ENCODE measurements around the gene NUP43. TPM values are rescaled to one million over a fixed set of nuclear protein-coding genes. Genes with fewer than 3 reads are reported as not detected.
"Not testable (repeated sequence)": the region's sequence is repeated elsewhere in the genome, so short reads cannot be mapped to it uniquely, and the experiment has no call there.

Gene NUP43
- total RNA-seq, 1 donor from 2014 or later: 29.3 TPM

DNA sequence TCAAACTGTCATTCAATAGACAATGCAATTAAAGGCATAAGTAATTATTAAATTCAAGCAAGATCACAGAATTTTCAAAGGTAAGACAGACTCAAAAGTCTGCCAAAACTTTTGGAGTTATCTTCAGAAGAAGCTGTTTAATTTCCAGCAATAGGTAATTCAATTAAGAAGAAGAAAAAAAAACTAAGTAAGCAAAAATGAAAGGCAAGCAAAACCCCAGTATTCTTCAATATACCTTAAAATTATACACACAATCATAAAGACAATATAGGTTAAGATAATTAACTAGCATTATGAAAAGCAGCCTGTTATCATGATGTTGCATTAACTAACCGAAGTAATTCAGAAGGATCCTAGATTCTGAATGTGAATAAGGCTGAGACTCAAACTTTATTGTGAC, 31.9 kb downstream of the NUP43 start:
- DNase-seq: no peak
- no peak for ATAC-seq (ENCODE audit: poor library complexity)
- intact Hi-C loops (cut with DNase I): no loop called here

DNA sequence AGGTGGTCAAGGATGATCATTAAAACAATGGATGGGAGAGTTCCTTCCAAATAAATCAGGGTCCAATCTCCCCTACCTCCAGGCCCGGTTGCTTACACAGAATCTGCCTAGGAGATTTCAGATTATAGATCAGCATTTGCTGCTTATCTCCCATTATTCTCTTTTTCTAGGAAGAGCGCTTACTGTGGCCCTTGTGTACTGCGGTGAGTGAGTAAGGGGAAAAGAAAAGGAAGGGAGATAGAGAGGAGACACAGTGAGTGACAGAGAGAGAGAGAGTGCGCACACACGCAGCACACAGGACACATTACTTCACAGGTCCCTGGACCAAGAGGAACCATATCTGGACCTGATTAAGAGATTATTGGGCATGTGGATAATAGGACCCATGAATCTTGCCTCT, 34.6 kb downstream of the NUP43 start:
- DNase-seq (no peak), ATAC-seq (ENCODE audit: poor library complexity) (no peak)
- intact Hi-C loops (cut with DNase I): no loop called here

- ATAC-seq (ENCODE audit: poor library complexity) (no peak), DNase-seq (no peak)
- intact Hi-C loops (cut with DNase I): no loop called here
These were observed 44.6 kb downstream of the NUP43 start for GRCh38 chr6:149701714-149702113.

DNA sequence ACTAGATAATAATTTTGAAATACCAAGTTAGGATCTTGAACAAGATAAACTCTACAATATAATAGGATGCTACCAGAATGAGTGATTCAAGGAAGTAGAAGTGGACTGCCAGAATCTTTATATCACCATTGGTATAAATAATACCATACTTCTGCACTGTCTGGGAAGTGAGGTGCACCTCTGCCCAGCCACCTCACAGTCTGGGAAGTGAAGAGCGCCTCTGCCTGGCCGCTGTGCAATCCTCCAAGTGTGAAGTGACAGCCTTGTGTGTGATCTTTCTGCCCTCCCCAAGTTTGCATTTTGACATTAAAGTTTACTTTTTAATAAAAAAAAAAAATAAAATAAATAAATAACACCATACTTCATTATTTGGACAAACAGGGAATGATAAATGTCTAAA, 47.2 kb downstream of the NUP43 start:
- DNase-seq (no peak), ATAC-seq (ENCODE audit: poor library complexity) (no peak)
- intact Hi-C loops (cut with DNase I): no loop called here

- ATAC-seq (ENCODE audit: poor library complexity): no peak
- intact Hi-C loops (cut with DNase I): no loop called here
- no peak for DNase-seq
These were observed 48.2 kb downstream of the NUP43 start for GRCh38 chr6:149698175-149698574.

GRCh38 chr6:149696901-149697300, 49.4 kb downstream of the NUP43 start:
- intact Hi-C loops (cut with DNase I): no loop called here
- DNase-seq (no peak), ATAC-seq (ENCODE audit: poor library complexity) (no peak)

- ATAC-seq (ENCODE audit: poor library complexity): no peak
These were observed 51.4 kb downstream of the NUP43 start for GRCh38 chr6:149694921-149695320.

GRCh38 chr6:149691201-149691600, 55.1 kb downstream of the NUP43 start:
- intact Hi-C loops (cut with DNase I): no loop called here
- ATAC-seq (ENCODE audit: poor library complexity): no peak
- no peak for DNase-seq

More at GRCh38 chr6:149694921-149695320, 51.4 kb downstream of the NUP43 start:
- no peak for DNase-seq
- intact Hi-C loops (cut with DNase I): no loop called here

- intact Hi-C loops (cut with DNase I): no loop called here
- no peak for DNase-seq
- ATAC-seq (ENCODE audit: poor library complexity): peak; percentile 42
These were observed 60.1 kb downstream of the NUP43 start for GRCh38 chr6:149686230-149686629.

DNA sequence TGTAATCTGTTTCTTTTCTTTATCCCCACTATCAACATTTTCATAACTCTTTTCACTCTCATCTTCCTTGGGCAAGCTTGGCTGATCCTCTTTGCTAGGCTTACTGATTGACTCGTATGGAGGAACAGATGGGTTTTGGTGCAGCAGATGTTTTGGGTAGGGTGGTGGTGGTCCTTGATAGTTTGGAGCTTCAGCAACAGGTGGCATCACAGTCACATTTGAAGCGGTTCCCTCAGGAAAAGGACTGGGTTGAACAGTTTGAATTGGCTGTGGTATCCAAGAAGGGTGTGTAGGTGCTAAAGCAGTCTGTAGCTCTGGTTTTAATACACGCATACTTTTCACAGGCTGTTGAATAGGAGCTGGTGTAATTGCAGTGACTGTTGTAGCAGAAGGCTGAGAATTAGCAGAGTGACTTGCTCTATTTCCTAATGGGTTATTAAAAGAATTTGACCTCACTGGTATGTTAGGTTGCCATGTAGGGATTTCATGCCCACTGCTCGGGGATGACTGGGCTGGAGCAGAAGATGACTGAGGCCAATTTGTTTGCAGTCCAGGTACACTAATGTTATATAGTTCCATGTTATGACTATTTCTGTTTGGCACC, 63.0 kb downstream of the NUP43 start:
- intact Hi-C loops (cut with DNase I): no loop called here
- peak; percentile 87 for ATAC-seq (ENCODE audit: poor library complexity)
- no peak for DNase-seq

GRCh38 chr6:149681845-149682244, 64.5 kb downstream of the NUP43 start:
- DNase-seq; intact Hi-C loops (cut with DNase I); ATAC-seq (ENCODE audit: poor library complexity): not testable (repeated sequence)

- intact Hi-C loops (cut with DNase I): no loop called here
- ATAC-seq (ENCODE audit: poor library complexity) (no peak), DNase-seq (no peak)
These were observed 65.1 kb downstream of the NUP43 start for GRCh38 chr6:149681209-149681608.

DNA sequence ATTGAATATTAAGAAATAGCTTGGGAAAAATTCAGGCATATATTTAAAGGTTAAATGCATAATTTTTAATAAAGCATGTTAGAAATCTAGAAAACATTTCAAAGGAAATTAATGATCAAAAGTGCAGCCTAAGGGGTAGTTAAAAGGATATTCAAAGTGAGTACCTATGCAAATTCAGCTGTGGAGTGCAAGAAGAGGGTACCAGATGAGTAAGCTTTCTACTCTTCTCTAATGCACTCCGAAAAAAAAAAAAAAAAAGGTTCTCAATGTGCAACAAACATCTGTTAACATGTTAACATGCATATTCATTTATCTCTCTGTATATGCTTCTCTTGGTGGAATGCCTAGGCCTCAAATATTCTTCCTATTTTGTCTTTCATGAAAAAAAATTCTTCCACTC, 65.8 kb downstream of the NUP43 start:
- intact Hi-C loops (cut with DNase I): no loop called here
- DNase-seq (no peak), ATAC-seq (ENCODE audit: poor library complexity) (no peak)

Other genes with a start within 250 kb of the NUP43 start
- 13.9 TPM for gene PPIL4, start 200.5 kb downstream of the NUP43 start, total RNA-seq
- 47.9 TPM for gene GINM1, start 180.2 kb downstream of the NUP43 start, total RNA-seq
- gene KATNA1, start 97.8 kb downstream of the NUP43 start, total RNA-seq: 12.0 TPM
- gene LATS1, start 28.4 kb downstream of the NUP43 start, total RNA-seq: 9.1 TPM
- 182 TPM for gene PCMT1, start 3.2 kb upstream of the NUP43 start, total RNA-seq
- 17.4 TPM for gene LRP11, start 117.8 kb upstream of the NUP43 start, total RNA-seq
- gene RAET1E, start 151.6 kb upstream of the NUP43 start, total RNA-seq: 0.48 TPM
- gene RAET1G, start 176.6 kb upstream of the NUP43 start, total RNA-seq: not detected
- gene ULBP2, start 195.5 kb upstream of the NUP43 start, total RNA-seq: 0.65 TPM
- 0.13 TPM for gene ULBP1, start 217.4 kb upstream of the NUP43 start, total RNA-seq